Neural progenitor cell (in vitro differentiated cells): ENCODE data around the gene NEDD4L. TPM values are rescaled to one million over a fixed set of nuclear protein-coding genes. Genes with fewer than 3 reads are reported as not detected.
A peak's percentile ranks its signal among the peaks of the same experiment; 100 is the strongest.

Experiments used
- DNase-seq: peaks from one replicate; pipeline ENCODE4 v3.0.0-alpha.2; 2016; ENCODE audit warnings: low spot score
- H2AFZ ChIP-seq: fragments of 200-600 bp; sonication (generic); replicated peaks from 2 replicates; pipeline ENCODE4 v1.6.1; 2016; ENCODE audit warnings: antibody characterized with exemption
- H3F3A ChIP-seq: fragments of 200-600 bp; sonication (generic); 2 replicates; pipeline ENCODE4 v1.6.1; 2016; ENCODE audit warnings: antibody characterized with exemption, low read depth
- H3K27ac ChIP-seq: fragments of 200-600 bp; sonication (generic); 2 replicates; pipeline ENCODE4 v1.5.1; 2016; ENCODE audit warnings: mild to moderate bottlenecking
- H3K27me3 ChIP-seq: fragments of 200-600 bp; sonication (generic); 2 replicates; pipeline ENCODE4 v1.6.1; 2016; ENCODE audit warnings: mild to moderate bottlenecking, moderate library complexity
- H3K36me3 ChIP-seq: fragments of 200-600 bp; sonication (generic); 2 replicates; pipeline ENCODE4 v1.5.1; 2016
- H3K4me1 ChIP-seq: fragments of 200-600 bp; sonication (generic); 2 replicates; pipeline ENCODE4 v1.6.1; 2016; ENCODE audit warnings: mixed run types
- H3K4me2 ChIP-seq: fragments of 200-600 bp; sonication (generic); 2 replicates; pipeline ENCODE4 v1.6.1; 2016
- H3K4me3 ChIP-seq: fragments of 200-600 bp; sonication (generic); 2 replicates; pipeline ENCODE4 v1.5.1; 2016
- H3K79me2 ChIP-seq: fragments of 200-600 bp; sonication (generic); 2 replicates; pipeline ENCODE4 v1.6.1; 2016; ENCODE audit warnings: low read depth
- H3K9ac ChIP-seq: fragments of 200-600 bp; sonication (generic); 2 replicates; pipeline ENCODE4 v1.6.1; 2016
- H3K9me3 ChIP-seq: fragments of 200-600 bp; sonication (generic); 2 replicates; pipeline ENCODE4 v1.5.1; 2016; ENCODE audit warnings: low read depth
- H4K20me1 ChIP-seq: fragments of 200-600 bp; sonication (generic); 2 replicates; pipeline ENCODE4 v1.6.1; 2016; ENCODE audit warnings: low read depth
- H3K27ac Mint-ChIP-seq: 3 replicates; pipeline ENCODE4 v1.8.0; 2021; ENCODE audit warnings: mixed read lengths
- H3K27me3 Mint-ChIP-seq: 2 replicates; pipeline ENCODE4 v1.8.0; 2022; ENCODE audit warnings: low read depth, mild to moderate bottlenecking, inconsistent platforms, moderate library complexity, mixed read lengths; ENCODE audit not compliant: insufficient read depth
- H3K36me3 Mint-ChIP-seq: 3 replicates; pipeline ENCODE4 v1.8.0; 2021; ENCODE audit warnings: mixed read lengths
- H3K4me1 Mint-ChIP-seq: 3 replicates; pipeline ENCODE4 v1.8.0; 2021; ENCODE audit warnings: mixed read lengths
- H3K4me3 Mint-ChIP-seq: 3 replicates; pipeline ENCODE4 v1.8.0; 2021; ENCODE audit warnings: mild to moderate bottlenecking, moderate library complexity, mixed read lengths
- H3K9me3 Mint-ChIP-seq: 3 replicates; pipeline ENCODE4 v1.8.0; 2020; ENCODE audit warnings: mixed read lengths
- EZH2 ChIP-seq: fragments of 200-600 bp; sonication (generic); IDR thresholded peaks from 2 replicates; pipeline ENCODE4 v1.6.1; 2017; ENCODE audit warnings: antibody characterized with exemption, mild to moderate bottlenecking, moderate library complexity
- EZH2phosphoT487 ChIP-seq: fragments of 200-600 bp; sonication (generic); IDR thresholded peaks from 2 replicates; pipeline ENCODE4 v1.6.1; 2017; ENCODE audit warnings: antibody characterized with exemption
- total RNA-seq: library from RNA; depleted of rRNA; stranded (reverse); fragments of >200 nt; gene quantifications from 2 replicates; pipeline ENCODE4 v1.2.3, GENCODE V29; 2015; ENCODE audit warnings: low replicate concordance
- TF ChIP-seq, protein P1 (sequence below): fragments of 200-600 bp; sonication (generic); IDR thresholded peaks from 2 replicates; pipeline ENCODE4 v1.5.1; 2017; ENCODE audit warnings: antibody characterized with exemption, mild to moderate bottlenecking

NEDD4L gene
- total RNA-seq, 1 donor from 2014 or later: 55.5 TPM

GRCh38 chr18:58116818-58117217, 72.8 kb downstream of the NEDD4L start:
- Histone ChIP-seq H3K9me3 (no peaks in the 10 kb centered on the region), H2AFZ (no peak overlapping the region), H3K27ac (no peak overlapping the region), H3K4me2 (no peak overlapping the region), H3K36me3 (no peaks in the 10 kb centered on the region), H3F3A (peaks cover 25% of the 10 kb centered on the region), H4K20me1 (peaks cover 93% of the 10 kb centered on the region), H3K79me2 (peaks cover 11% of the 10 kb centered on the region), H3K4me1 (peaks cover 35% of the 10 kb centered on the region), H3K27me3 (peaks cover 56% of the 10 kb centered on the region), H3K9ac (no peak overlapping the region), H3K4me3 (no peak overlapping the region)
- peaks cover 2% of the 10 kb centered on the region for H3K36me3 Mint-ChIP-seq
- H3K27me3 Mint-ChIP-seq: peaks cover 14% of the 10 kb centered on the region
- TF ChIP-seq EZH2phosphoT487: no peak
- TF ChIP-seq EZH2: no peak
- TF ChIP-seq, protein P1, sequence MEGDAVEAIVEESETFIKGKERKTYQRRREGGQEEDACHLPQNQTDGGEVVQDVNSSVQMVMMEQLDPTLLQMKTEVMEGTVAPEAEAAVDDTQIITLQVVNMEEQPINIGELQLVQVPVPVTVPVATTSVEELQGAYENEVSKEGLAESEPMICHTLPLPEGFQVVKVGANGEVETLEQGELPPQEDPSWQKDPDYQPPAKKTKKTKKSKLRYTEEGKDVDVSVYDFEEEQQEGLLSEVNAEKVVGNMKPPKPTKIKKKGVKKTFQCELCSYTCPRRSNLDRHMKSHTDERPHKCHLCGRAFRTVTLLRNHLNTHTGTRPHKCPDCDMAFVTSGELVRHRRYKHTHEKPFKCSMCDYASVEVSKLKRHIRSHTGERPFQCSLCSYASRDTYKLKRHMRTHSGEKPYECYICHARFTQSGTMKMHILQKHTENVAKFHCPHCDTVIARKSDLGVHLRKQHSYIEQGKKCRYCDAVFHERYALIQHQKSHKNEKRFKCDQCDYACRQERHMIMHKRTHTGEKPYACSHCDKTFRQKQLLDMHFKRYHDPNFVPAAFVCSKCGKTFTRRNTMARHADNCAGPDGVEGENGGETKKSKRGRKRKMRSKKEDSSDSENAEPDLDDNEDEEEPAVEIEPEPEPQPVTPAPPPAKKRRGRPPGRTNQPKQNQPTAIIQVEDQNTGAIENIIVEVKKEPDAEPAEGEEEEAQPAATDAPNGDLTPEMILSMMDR: no peak
- DNase-seq: no peak
- no peaks in the 10 kb centered on the region for H3K9me3 Mint-ChIP-seq
- peaks cover 34% of the 10 kb centered on the region for H3K4me1 Mint-ChIP-seq
- no peak overlapping the region for H3K27ac Mint-ChIP-seq
- peak overlapping the region; percentile 44 for H3K4me3 Mint-ChIP-seq

DNA sequence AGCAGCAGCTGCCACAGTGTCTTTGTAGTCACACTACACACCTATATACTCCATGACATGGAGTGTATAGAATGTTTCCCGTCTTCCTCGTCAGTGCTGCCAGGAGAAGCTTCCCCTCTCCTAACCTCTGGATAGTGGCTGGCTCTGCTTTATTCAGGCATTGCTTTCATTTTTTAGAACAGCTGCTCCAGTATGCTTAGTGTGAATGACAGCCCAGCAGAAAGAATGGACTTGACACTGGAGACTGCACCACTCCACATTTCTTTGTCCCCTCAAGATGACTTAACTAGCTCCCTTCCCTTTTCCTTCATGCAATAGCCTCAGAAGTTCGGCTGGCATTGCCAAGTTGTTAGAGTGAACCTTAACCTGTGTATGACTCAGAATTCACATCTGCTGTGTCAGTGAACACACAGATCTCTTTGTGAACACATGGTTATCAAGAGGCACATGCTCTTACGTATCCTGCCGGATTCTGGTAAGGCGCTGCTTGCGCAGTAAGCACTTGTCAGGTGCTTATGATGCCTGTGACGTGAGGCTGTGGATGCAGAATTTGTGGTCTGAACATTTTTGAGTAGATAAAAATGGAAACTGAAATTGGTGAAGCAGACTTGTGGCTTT, 73.9 kb downstream of the NEDD4L start:
- Histone ChIP-seq H3K36me3 (no peaks in the 10 kb centered on the region), H3K27me3 (peaks cover 53% of the 10 kb centered on the region), H3K9me3 (no peaks in the 10 kb centered on the region), H4K20me1 (peaks cover 96% of the 10 kb centered on the region), H3K4me1 (peaks cover 33% of the 10 kb centered on the region), H2AFZ (no peak overlapping the region), H3K9ac (no peak overlapping the region), H3K27ac (no peak overlapping the region), H3K4me3 (no peak overlapping the region), H3K79me2 (peaks cover 7% of the 10 kb centered on the region), H3F3A (peaks cover 24% of the 10 kb centered on the region), H3K4me2 (no peak overlapping the region)
- peaks cover 14% of the 10 kb centered on the region for H3K27me3 Mint-ChIP-seq
- DNase-seq: no peak
- no peaks in the 10 kb centered on the region for H3K36me3 Mint-ChIP-seq
- H3K9me3 Mint-ChIP-seq: no peaks in the 10 kb centered on the region
- no peak overlapping the region for H3K27ac Mint-ChIP-seq
- no peak overlapping the region for H3K4me3 Mint-ChIP-seq
- TF ChIP-seq, protein P1: no peak
- TF ChIP-seq EZH2phosphoT487 (no peak), EZH2 (no peak)
- H3K4me1 Mint-ChIP-seq: peaks cover 34% of the 10 kb centered on the region

- H3K4me3 Mint-ChIP-seq: no peak overlapping the region
- no peak overlapping the region for H3K27ac Mint-ChIP-seq
- TF ChIP-seq EZH2phosphoT487 (no peak), EZH2 (no peak)
- TF ChIP-seq, protein P1: no peak
- Histone ChIP-seq H3K79me2 (peaks cover under 1% of the 10 kb centered on the region), H3K27ac (no peak overlapping the region), H3K9me3 (no peaks in the 10 kb centered on the region), H3K4me3 (no peak overlapping the region), H3K36me3 (no peaks in the 10 kb centered on the region), H3K4me1 (peaks cover 26% of the 10 kb centered on the region), H3K27me3 (peaks cover 47% of the 10 kb centered on the region), H3F3A (peaks cover 19% of the 10 kb centered on the region), H3K4me2 (no peak overlapping the region), H4K20me1 (peaks cover 95% of the 10 kb centered on the region), H2AFZ (no peak overlapping the region), H3K9ac (no peak overlapping the region)
- H3K36me3 Mint-ChIP-seq: no peaks in the 10 kb centered on the region
- DNase-seq: no peak
- no peaks in the 10 kb centered on the region for H3K9me3 Mint-ChIP-seq
- peaks cover 30% of the 10 kb centered on the region for H3K4me1 Mint-ChIP-seq
- H3K27me3 Mint-ChIP-seq: peaks cover 14% of the 10 kb centered on the region
These were observed 74.5 kb downstream of the NEDD4L start for GRCh38 chr18:58118536-58118935.
